GM19452 (cell line): Measurements from ENCODE around the gene KIF5A.
"Not testable (repeated sequence)": the region's sequence is repeated elsewhere in the genome, so short reads cannot be mapped to it uniquely, and the experiment has no call there.

Experiments used
- ATAC-seq: cut with Tn5 transposase; IDR thresholded peaks from one replicate; pipeline ENCODE4 v1.9.1; 2021; ENCODE audit not compliant: unreplicated experiment

KIF5A gene

DNA sequence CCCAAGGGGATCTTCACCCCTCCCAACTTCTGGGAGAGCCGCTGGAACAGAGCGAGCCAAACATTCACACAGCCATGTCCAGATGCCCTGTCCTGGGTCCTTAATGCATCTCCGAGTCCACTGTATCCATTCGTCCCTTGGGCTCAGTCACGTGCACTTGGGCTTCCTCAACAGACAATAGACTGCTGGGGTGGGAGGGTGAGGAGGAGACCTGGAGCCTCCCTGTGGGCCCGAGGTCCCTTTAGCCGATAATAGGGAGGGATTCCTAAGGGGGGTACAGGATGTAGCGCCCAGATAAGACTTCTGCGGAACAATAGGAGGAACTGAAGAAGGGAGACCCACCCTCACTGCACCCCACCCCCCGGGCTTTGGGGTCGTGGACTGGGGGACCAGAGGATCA, 68.1 kb downstream of the KIF5A start:
- ATAC-seq, result no peak

DNA sequence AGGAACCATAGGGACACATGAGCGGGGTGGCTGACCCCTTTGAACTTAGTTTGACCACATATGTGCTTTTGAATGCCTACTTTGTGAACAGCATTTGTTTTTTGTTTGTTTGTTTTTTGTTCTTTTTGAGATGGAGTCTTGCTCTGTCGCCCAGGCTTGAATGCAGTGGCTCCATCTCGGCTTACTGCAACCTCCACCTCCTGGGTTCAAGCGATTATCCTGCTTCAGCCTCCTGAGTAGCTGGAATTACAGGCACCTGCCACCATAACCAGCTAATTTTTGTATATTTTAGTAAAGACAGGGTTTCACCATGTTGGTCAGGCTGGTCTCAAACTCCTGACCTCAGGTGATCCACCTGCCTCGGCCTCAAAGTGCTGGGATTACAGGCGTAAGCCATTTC, 68.6 kb downstream of the KIF5A start:
- ATAC-seq, result not testable (repeated sequence)

DNA sequence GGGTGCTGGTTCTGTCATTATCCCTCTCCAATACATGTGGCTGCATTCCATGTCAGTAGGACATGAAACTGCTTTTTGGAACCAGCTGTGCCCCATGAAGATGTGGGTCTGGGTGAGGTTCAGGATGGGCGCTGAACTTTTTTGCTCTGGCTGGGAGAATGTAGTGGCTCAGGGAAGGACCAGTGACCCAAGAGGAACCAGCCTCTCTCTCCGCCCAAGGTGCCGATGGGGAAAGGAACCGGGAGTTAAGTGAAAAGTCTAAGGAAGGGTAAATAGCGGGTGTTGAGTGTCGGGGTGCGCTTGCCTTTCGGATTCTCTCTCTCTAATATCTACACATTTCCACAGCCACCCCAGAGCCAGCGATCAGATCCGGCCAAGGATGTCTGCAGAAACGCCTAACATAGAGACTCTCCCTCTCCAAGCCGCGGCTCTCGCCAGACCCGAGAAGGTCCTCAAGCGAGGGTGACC, 69.2 kb downstream of the KIF5A start:
- no peak for ATAC-seq

DNA sequence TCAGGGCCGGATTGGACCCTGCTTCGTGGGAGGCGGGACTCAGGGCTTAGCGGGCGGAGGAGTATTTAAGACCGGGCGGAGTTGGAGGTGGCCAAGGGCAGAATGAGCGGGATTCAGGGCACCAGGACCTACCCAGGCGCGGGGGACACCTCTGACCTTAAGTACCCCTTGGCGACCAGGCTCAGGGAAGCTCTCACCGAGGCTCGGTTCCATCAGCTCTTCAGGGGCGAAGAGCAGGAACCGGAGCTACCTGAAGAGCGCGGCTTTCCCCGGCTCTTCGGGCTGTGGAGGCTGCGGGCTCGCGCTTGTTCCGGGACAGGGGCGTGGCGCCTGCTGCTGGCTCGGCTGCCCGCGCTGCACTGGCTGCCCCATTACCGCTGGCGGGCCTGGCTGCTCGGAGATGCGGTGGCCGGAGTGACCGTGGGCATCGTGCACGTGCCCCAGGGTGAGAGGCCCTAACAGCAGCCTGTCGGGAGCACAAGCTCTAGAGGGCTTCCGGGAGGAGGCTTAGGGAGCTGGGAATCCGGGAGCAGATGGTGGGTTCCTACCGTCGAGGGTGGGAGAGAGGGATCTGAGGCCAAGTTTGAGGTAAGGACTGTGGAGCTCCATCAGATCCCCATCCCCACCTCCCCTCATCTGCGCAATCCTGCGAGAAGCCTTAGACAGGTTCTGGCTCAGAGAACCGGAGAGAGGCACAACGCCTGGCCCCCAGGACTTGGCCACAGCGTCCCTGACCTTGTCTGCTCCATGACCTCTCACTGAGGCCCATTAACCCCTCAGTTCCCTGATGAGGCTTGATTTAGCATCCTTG, 69.8 kb downstream of the KIF5A start:
- no peak for ATAC-seq

DNA sequence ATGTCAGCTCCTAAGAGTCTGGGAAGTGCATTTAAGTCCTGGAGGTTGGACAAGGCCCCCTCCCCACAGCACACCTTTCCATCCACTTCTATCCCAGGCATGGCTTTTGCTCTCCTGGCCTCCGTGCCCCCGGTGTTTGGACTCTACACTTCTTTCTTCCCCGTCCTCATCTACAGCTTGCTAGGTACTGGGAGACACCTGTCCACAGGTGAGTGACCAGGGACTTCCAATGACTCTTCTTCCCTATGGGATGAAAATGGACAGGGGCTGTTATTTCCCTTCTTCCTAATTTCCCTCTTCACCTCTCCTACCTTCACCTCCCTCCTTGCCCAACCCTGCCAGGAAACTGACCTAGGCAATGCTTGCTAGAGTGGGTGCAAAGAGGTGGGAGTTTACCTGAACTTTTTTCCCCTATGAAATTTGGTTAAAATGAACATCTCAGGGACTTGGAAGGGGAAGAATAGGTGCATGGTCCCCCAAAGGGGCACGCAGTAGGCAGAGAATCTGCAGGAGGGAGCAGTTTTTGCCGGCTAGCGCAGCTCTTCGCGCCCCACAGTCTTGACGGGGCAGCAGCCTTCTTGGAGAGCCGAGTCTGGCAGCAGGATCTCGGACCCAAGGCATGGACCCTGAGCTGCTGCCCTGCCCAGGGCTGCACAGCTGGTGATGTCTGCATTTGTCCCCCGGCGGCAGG, 70.5 kb downstream of the KIF5A start:
- no peak for ATAC-seq

DNA sequence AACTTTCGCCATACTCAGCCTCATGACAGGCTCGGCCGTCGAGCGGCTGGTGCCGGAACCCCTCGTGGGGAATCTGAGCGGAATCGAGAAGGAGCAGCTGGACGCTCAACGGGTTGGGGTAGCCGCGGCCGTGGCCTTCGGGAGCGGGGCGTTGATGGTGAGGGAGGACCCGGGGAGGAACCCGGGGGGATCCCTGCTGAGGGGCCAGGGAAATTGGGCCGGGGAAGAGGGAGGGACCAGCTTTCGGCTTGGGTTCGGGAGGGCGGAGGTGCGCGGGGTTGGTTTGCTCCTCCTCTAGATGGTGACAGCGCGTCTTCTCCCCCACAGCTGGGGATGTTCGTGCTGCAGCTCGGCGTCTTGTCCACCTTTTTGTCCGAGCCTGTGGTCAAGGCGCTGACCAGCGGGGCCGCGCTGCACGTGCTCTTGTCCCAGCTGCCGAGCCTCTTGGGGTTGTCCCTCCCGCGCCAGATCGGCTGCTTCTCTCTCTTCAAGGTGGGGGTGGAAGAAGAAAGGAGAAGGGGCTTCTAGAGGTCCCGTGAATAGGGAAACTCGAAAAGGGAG, 71.2 kb downstream of the KIF5A start:
- ATAC-seq, result no peak

DNA sequence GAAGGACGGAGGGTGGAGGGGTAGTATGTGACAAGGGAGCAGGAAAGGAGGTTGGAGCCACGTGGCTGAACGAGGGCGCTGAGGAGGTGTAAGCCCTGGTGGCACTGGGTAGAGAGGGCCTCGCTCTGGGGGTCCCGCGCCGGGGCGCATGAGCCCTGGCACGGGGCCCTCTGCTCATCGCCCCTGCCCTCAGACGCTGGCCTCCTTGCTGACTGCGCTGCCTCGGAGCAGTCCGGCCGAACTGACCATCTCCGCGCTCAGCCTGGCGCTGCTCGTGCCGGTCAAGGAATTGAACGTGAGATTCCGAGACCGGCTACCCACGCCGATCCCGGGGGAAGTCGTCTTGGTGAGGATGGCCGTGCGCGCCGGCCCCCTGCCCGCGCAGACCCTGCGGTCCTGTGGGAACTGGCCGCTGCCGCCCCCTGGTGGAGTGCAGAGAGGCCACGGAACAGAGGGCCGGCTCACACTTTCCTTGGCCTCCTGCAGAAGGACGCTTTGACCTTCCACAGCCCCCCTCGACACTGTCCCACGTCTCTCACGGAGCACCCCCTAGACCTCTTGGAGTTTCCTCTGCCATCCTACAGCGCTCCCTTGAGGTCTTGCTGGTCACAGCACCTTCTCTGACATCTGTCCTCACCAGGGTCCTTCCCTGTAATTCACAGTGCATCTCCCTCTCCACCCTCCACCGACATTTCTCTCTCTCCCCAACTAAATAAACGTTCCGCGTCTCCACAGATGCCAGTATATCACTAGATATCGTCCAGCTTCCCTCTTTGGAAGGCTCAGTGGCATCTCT, 71.9 kb downstream of the KIF5A start:
- no peak for ATAC-seq

DNA sequence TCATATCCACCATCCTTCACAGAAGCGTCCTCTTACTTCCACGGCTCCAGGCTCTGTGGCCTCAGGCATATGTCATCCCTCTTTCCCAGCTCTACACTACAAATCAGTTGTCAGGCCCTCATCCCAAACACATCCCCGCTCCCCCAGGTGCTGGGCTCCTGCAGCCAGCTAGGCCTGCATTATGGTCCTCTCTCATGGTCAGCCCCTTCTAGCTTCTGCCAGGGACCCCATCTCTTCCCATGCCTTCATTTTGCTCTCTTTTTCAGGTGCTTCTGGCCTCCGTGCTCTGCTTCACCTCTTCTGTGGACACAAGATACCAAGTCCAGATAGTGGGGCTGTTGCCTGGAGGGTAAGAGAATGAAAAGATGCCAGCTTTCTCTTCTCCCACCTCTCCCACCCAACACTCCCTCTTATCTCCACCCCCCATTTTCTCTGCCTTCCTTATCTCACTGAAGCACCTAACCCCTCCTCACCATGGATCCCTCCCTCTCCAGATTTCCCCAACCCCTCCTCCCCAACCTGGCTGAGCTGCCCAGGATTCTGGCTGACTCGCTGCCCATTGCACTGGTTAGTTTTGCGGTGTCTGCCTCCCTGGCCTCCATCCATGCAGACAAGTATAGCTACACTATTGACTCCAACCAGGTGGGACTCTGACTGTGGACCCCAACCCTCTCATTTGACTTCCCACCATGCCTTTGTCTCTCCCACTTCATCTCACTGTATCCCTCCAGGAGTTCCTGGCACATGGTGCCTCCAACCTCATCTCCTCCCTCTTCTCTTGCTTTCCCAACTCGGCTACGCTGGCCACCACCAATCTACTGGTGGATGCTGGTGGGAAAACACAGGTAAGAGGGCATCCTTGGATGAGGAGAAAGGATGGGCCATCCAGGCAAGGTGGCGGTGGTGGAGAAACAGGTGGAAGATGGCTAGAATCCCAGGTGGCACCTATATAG, 72.7 kb downstream of the KIF5A start:
- ATAC-seq, result no peak

DNA sequence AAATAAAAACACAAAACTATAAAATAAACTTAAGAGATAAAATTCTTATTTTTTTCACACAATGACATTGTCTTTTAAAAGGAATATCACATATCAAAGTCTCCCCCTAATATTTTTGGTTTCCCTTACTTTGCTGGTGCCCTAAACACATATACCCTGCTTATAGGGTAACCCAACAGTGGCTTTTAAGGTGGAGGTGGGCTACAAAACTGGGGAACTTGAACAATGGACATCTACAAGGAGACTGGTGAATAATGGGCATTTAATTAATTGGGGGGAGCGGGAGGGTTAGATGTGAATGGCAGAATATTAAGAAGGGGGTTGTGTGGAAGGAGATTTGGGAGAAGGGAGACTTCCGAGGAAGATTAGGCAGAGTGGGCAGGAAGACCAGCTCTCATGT, 73.5 kb downstream of the KIF5A start:
- ATAC-seq, result no peak

DNA sequence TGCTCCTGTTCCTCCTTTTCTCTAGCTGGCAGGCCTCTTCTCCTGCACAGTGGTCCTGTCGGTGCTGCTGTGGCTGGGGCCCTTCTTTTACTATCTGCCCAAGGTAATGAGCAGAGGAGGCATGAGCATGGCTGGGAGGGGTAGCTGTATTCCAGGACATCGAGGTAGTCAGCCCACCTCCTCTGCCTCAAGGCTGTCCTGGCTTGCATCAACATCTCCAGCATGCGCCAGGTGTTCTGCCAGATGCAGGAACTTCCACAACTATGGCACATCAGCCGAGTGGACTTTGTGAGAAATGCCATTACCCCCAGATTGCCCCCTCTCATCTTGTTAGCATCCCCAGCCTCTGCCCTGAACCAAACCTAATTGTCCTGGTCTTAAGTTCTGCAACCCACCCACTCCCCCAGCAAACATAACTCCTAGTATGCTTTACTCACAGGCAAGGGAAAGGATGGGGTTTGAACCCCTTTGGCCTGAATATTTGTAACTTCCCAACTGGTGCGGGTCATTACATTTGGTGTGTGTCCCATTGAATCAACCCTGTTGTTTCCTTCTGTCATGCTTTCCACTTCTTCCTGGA, 74.1 kb downstream of the KIF5A start:
- ATAC-seq, result no peak

DNA sequence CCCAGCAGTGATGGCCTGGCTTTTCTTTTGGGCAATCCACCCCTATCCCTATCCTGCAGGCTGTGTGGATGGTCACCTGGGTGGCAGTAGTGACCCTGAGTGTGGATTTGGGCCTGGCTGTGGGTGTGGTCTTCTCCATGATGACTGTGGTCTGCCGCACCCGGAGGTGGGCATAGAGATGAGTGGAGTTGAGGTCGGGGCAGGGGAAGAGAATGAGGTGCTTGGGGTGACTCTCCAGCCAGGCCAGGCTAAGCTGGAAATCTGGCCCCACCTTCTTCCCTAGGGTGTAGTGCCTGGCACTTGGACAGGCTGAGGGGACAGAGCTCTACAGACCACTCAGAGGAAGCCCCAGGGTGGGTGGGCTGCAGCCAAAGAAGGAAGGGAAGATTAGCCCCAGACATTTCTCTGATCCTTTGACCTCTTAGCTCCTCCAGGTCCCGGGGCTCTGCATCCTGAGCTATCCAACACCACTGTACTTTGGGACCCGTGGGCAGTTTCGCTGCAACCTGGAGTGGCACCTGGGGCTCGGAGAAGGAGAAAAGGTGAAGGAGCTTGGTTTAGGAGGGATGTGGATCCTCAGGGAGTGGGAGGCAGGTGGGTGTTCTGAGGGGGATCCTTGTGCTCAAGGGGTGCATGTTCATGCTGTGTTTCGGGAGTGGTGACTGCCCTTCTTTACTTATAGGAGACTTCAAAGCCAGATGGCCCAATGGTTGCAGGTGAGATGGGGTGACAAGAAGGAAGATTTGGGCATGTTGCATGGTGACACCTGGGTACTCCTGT, 74.8 kb downstream of the KIF5A start:
- ATAC-seq, result no peak

DNA sequence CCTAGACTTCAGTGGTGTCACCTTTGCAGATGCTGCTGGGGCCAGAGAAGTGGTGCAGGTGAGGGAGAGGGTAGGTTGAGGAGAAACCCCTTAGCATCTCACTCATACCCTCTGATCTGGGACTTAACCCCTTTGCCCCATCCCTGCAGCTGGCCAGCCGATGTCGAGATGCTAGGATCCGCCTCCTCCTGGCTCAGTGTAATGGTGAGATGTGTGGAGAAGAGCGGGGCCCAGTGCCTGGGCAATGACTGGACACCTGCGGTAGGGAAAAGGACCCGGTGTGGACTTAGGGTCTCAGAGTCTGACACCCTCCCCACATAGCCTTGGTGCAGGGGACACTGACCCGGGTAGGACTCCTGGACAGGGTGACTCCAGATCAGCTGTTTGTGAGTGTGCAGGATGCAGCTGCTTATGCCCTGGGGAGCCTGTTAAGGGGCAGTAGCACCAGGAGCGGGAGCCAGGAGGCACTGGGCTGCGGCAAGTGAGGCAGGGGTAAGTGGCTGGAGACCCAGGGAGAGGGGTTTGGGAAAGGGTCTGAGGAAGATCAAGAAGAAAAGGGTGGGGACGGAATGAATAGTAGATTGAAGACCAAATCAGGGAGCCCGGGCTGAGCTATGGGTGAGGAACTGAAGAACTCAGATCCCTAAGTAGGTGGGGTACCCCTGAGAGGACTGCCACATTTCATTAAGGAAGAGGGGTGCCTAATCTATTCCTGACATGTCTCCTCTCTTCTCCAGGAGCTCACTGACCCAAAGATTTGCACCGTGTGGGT, 75.6 kb downstream of the KIF5A start:
- no peak for ATAC-seq

DNA sequence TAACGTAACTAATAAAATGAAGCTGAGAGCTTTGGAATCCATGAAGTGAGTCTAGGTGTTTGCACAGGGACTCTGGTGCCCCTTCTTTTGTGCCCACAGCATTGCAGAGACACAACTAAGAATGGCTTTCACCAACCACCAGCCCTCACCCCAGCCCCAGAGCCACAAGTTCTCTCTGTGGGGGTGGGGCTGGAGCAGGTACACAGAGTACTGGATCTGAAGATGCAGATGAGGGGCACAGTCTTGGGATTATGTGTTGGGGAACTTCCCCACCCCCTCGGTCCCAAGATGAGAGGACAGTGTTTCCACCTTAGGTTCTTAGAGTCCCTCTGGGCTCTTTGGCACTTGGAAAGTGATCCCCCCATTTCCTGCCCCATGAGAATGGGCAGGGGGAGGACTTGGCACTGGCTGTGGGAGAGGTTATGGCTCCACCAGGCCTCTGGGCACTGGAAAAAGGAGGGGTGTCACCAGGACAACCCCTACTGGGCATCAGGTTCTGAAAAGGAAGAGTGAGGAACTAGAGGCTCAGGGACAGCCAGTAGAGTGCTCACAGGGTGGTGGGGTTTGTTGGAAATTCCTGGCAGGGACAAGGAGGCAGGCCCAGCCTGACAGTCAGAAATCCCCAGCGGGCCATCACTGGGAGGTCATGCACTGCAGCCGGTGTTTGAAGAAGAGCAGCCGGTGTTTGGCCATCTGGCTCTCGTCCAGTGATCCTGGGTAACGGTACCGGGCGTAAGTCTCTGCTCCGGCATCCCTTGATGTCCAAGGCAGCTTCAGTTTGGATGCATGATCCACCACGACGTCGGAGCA, 76.5 kb downstream of the KIF5A start:
- no peak for ATAC-seq

DNA sequence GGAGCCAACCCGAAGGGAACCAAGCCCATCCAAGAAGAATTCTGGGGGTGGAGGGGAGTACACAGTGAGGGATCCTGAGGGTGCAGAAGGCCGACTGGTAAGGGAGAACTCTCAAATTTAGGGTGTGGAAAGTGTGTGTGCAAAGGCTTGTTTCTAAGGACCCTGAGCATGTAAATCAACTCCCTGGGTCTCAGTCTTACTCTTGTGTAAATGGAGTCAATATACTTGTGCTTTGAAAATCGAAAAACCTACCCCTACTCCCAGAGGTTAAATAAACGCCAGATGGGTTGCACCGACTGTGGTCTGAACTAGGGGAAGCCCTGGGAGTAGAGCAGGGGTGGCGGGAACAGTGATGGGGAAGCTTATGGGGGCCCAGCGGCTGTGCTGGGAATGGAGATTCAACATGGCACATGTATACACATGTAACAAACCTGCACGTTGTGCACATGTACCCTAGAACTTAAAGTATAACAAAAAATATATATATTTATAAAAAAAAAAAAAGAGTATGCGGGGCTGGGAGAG, 77.1 kb downstream of the KIF5A start:
- ATAC-seq, result no peak

DNA sequence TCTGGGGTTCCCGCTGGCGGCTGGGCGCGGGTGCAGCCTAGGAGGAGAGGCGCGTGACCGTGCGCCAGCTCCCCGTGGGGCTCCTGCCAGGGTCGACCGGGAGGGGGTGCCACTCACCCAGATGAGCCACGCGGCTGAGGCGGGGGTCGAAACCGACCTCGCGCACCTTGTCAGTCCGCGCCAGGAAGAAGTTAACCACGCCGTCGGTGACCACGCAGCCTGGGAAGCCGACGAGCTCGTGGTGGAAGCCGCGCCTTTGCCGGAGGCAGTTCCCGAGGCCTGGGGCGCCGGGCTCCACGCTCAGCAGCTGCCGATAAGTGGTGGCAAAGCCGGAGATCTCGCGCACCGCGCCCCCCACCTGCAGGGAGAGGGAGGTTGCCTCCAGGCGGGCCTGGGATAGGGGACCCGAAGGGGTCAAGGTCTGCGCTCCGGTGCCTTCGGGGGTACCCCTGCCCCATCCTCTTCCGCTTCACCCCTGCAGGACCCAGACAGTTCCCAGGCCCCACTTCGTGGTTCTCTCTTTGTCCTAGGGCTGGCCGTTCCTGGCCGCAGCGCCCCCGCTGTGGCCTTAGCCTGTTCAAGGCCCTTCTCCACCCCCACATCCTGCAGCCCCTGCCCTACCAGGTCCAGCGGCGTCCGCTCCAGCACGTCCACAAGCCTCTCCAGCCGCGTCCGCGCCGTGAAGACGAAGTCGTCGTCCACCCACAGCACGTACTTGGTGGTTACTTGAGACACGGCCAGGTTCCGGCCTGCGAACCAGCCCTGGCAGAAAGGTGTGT, 77.8 kb downstream of the KIF5A start:
- ATAC-seq, result no peak
